Smooth muscle cell (in vitro differentiated cells): ENCODE measurements around the gene CLHC1. TPM values are rescaled to one million over a fixed set of nuclear protein-coding genes. Genes with fewer than 3 reads are reported as not detected.
"Not testable (repeated sequence)": the region's sequence is repeated elsewhere in the genome, so short reads cannot be mapped to it uniquely, and the experiment has no call there.

Experiments used
- DNase-seq: peaks from one replicate; lab custom pipeline; 2025; ENCODE audit not compliant: unreplicated experiment; lab: John Stamatoyannopoulos, UW
- H2AFZ ChIP-seq: fragments of 200-600 bp; sonication (generic); 2 replicates; pipeline ENCODE4 v1.6.0; 2016; ENCODE audit warnings: antibody characterized with exemption, low read depth, mild to moderate bottlenecking
- H3F3A ChIP-seq: fragments of 200-600 bp; sonication (generic); 2 replicates; pipeline ENCODE4 v1.6.0; 2017; ENCODE audit warnings: antibody characterized with exemption, low read depth
- H3K27ac ChIP-seq: fragments of 200-600 bp; sonication (generic); 2 replicates; pipeline ENCODE4 v1.5.1; 2016; ENCODE audit warnings: low read depth, mild to moderate bottlenecking
- H3K27me3 ChIP-seq: fragments of 200-600 bp; sonication (generic); 2 replicates; pipeline ENCODE4 v1.6.1; 2016; ENCODE audit warnings: low read depth, mild to moderate bottlenecking
- H3K36me3 ChIP-seq: fragments of 200-600 bp; sonication (generic); 2 replicates; pipeline ENCODE4 v1.5.1; 2016; ENCODE audit warnings: low read depth
- H3K4me1 ChIP-seq: fragments of 200-600 bp; sonication (generic); 2 replicates; pipeline ENCODE4 v1.5.1; 2016; ENCODE audit warnings: low read depth
- H3K4me2 ChIP-seq: fragments of 200-600 bp; sonication (generic); 2 replicates; pipeline ENCODE4 v1.6.0; 2016; ENCODE audit warnings: mild to moderate bottlenecking
- H3K4me3 ChIP-seq: fragments of 200-600 bp; sonication (generic); 2 replicates; pipeline ENCODE4 v1.5.1; 2016; ENCODE audit warnings: mild to moderate bottlenecking
- H3K79me2 ChIP-seq: fragments of 200-600 bp; sonication (generic); 2 replicates; pipeline ENCODE4 v1.6.0; 2016; ENCODE audit warnings: low read depth, mild to moderate bottlenecking
- H3K9ac ChIP-seq: fragments of 200-600 bp; sonication (generic); 2 replicates; pipeline ENCODE4 v1.6.0; 2016; ENCODE audit warnings: low read depth
- H3K9me3 ChIP-seq: fragments of 200-600 bp; sonication (generic); replicated peaks from 2 replicates; pipeline ENCODE4 v1.5.1; 2016; ENCODE audit warnings: low read depth
- H4K20me1 ChIP-seq: fragments of 200-600 bp; sonication (generic); 2 replicates; pipeline ENCODE4 v1.6.0; 2016; ENCODE audit warnings: low read depth
- WGBS: methylation state at CpG from one replicate; pipeline ENCODE4 v1.1.7; 2016; ENCODE audit warnings: low lambda C conversion rate; 5-methylcytosine and 5-hydroxymethylcytosine counted together
- polyA plus RNA-seq: library from polyadenylated mRNA; unstranded; fragments of >200 nt; fragmentation: Nextera tagmentation; extraction: Ambion mirVana; gene quantifications from 2 replicates; pipeline ENCODE4 v1.2.1, GENCODE V29; 2016
- total RNA-seq: library from RNA; depleted of rRNA; stranded (reverse); fragments of >200 nt; gene quantifications from 2 replicates; pipeline ENCODE4 v1.2.3, GENCODE V29; 2014
- TF ChIP-seq, protein P1 (sequence below): fragments of 200-600 bp; sonication (generic); IDR thresholded peaks from 2 replicates; pipeline ENCODE4 v1.5.1; 2017; ENCODE audit warnings: borderline replicate concordance, mild to moderate bottlenecking, antibody characterized with exemption; ENCODE audit not compliant: insufficient read depth, poor library complexity, severe bottlenecking

The CLHC1 gene
- total RNA-seq = 14.4 and 17.1 TPM in 2 replicates
- 10.0 and 11.2 TPM in 2 replicates for polyA plus RNA-seq

DNA sequence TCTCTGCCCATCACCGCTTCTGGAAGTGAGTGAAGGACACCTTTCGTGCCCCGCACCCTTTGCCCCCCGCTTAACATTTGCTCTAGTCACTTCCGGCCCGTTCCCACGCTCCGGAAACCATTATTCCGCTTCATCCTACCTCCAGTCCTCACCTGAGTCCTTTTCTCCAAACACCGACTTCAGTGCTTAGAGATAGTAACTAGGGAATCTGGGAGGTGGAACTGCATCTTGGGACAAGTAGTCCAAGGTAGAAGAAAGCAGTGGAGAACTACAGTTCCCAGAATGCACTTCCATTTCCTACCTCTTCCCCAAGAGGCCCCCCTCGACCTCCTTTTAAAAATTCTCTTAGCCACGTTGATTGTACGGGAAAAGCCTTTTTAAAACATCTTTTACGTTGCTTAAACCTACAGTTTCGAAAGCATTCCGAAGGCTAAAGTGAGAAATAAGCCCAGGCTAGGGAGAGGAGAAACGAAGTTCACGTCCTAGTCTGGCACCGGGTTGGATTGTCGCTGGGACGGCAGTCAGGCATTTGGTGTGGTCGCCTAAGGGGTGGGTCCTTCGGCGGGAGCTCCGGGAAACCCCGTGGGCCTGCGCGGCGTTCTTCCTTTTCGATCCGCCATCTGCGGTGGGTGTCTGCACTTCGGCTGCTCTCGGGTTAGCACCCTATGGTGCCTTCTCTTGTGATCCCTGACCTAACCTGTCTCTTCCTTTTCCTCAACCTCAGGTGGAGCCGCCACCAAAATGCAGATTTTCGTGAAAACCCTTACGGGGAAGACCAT, at the start of gene CLHC1, which contains the start of gene RPS27A:
Gene CLHC1, minus strand, starts transcription at position 210 of the 779 bp plus-strand sequence. CDS start 9,882 bp downstream, outside the sequence.
Gene RPS27A, plus strand, starts transcription at position 605 of the 779 bp plus-strand sequence. Its CDS starts 137 bp downstream, at position 742.
- H4K20me1 ChIP-seq = peaks cover 28% of the 10 kb centered on the region
- TF ChIP-seq, protein P1, sequence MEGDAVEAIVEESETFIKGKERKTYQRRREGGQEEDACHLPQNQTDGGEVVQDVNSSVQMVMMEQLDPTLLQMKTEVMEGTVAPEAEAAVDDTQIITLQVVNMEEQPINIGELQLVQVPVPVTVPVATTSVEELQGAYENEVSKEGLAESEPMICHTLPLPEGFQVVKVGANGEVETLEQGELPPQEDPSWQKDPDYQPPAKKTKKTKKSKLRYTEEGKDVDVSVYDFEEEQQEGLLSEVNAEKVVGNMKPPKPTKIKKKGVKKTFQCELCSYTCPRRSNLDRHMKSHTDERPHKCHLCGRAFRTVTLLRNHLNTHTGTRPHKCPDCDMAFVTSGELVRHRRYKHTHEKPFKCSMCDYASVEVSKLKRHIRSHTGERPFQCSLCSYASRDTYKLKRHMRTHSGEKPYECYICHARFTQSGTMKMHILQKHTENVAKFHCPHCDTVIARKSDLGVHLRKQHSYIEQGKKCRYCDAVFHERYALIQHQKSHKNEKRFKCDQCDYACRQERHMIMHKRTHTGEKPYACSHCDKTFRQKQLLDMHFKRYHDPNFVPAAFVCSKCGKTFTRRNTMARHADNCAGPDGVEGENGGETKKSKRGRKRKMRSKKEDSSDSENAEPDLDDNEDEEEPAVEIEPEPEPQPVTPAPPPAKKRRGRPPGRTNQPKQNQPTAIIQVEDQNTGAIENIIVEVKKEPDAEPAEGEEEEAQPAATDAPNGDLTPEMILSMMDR = no peak
- H3F3A ChIP-seq = peaks cover 37% of the 10 kb centered on the region
- under 1% methylated on average over 37 of the region's 37 CpGs for WGBS
- no peaks in the 10 kb centered on the region for H3K9me3 ChIP-seq
- DNase-seq = peak; percentile 64
- H3K36me3 ChIP-seq = peaks cover 19% of the 10 kb centered on the region
- peaks cover 59% of the 10 kb centered on the region for H3K79me2 ChIP-seq
- H3K4me1 ChIP-seq = peaks cover 19% of the 10 kb centered on the region
- H3K4me3 ChIP-seq = peak within 1 kb of the TSS; percentile 79
- no peaks in the 10 kb centered on the region for H3K27me3 ChIP-seq
- peak within 1 kb of the TSS; percentile 99 for H3K9ac ChIP-seq
- H3K4me2 ChIP-seq = peak within 1 kb of the TSS; percentile 98
- H2AFZ ChIP-seq = peak within 1 kb of the TSS; percentile 97
- H3K27ac ChIP-seq = peak within 1 kb of the TSS; percentile 99

DNA sequence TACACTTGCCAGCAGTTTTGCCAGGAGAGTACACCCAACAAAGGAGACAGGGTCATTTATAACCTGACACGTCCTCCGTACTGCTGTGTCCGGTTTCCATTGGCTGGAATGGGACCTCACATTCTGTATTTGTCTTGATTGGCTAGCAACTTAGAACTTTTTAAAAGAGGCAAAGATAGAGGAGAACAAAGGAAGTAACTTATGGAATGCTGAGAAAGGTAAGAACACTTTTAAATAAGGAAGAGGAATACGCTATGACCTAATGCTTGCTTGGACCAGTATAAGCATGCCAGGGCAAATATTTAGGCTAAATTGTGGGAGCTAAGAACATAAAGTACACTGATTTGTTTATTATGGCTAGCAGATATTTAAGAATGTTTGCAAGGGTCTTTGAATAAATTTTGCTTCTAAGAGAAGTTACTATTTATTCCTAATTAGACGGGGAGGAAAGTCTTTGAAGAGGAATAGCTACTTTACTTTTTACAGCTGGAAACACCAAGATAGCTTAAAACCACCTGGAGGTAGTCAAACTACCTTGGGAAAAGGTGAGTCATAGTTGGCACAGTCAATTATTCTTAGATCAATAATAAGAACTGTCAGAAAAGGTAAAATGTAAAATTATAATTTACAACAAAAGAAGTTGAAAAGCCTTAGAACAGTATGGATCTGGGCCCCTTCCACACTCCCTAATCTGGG, 48.9 kb upstream of the CLHC1 start:
- not testable (repeated sequence) for H3K27me3 ChIP-seq, H3K27ac ChIP-seq, H3F3A ChIP-seq, H3K36me3 ChIP-seq, H3K9ac ChIP-seq, H4K20me1 ChIP-seq, H3K79me2 ChIP-seq, H3K9me3 ChIP-seq, H2AFZ ChIP-seq, DNase-seq
- peak overlapping the region; percentile 66 for H3K4me3 ChIP-seq
- H3K4me2 ChIP-seq = peak overlapping the region; percentile 85
- WGBS = 94% methylated on average over 5 of the region's 5 CpGs
- H3K4me1 ChIP-seq = peaks cover 14% of the 10 kb centered on the region

DNA sequence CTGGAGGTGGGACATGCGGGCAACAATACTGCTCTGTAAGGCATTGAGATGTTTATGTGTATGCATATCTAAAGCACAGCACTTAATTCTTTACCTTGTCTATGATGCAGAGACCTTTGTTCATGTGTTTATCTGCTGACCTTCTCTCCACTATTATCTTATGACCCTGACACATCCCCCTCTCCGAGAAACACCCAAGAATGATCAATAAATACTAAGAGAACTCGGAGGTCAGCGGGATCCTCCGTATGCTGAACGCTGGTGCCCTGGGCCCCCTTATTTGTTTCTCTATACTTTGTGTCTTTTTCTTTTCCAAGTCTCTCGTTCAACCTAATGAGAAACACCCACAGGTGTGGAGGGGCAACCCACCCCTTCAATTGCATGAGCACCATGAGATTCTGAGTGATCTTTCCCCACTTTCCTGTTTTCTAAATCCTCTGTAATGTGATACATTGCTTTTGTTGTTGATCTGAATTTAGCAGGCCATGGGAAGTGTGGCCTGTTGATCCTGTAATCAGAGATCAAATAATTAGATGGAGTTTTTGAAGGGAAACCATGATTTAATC, 47.8 kb upstream of the CLHC1 start:
- not testable (repeated sequence) for H2AFZ ChIP-seq, DNase-seq, H3K9me3 ChIP-seq, H3F3A ChIP-seq, H3K79me2 ChIP-seq, H3K36me3 ChIP-seq, H3K27me3 ChIP-seq, H4K20me1 ChIP-seq, H3K27ac ChIP-seq, H3K4me3 ChIP-seq, H3K9ac ChIP-seq
- Histone ChIP-seq H3K4me2 (peak overlapping the region; percentile 75), H3K4me1 (peaks cover 14% of the 10 kb centered on the region)
- 20% methylated on average over 7 of the region's 7 CpGs for WGBS

DNA sequence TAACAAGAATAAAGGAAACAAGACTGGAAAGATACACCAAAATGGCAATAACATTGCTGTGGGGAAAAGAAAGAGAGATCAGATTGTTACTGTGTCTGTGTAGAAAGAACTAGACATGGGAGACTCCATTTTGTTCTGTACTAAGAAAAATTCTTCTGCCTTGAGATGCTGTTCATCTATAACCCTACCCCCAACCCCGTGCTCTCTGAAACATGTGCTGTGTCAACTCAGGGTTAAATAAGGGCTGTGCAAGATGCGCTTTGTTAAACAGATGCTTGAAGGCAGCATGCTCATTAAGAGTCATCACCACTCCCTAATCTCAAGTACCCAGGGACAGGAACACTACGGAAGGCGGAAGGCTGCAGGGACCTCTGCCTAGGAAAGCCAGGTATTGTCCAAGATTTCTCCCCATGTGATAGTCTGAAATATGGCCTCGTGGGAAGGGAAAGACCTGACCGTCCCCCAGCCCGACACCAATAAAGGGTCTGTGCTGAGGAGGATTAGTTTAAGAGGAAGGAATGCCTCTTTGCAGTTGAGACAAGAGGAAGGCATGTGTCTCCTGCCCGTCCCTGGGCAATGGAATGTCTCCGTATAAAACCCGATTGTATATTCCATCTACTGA, 47.2 kb upstream of the CLHC1 start:
- H3K4me3 ChIP-seq = peak overlapping the region; percentile 21
- WGBS = 8% methylated on average over 10 of the region's 10 CpGs
- not testable (repeated sequence) for H4K20me1 ChIP-seq, H3K79me2 ChIP-seq, H3K27ac ChIP-seq, H3K27me3 ChIP-seq, H3K36me3 ChIP-seq, H3F3A ChIP-seq, H3K9me3 ChIP-seq, DNase-seq, H3K9ac ChIP-seq
- peak overlapping the region; percentile 75 for H3K4me2 ChIP-seq
- H3K4me1 ChIP-seq = peaks cover 14% of the 10 kb centered on the region
- H2AFZ ChIP-seq = peak overlapping the region; percentile 39
